ENCODE data around the gene H19. TPM values are rescaled to one million over a fixed set of nuclear protein-coding genes. Genes with fewer than 3 reads are reported as not detected.

Gene H19
- total and polyA plus RNA-seq, 4 donors: 49.5 to 1,727 (median 955) TPM

- Histone ChIP-seq H3K9me3 (ENCODE audit: control insufficient read depth, insufficient read depth, low read length) (no peaks in the 10 kb centered on the region), H3K36me3 (ENCODE audit: control insufficient read depth, insufficient read depth, low read length) (no peaks in the 10 kb centered on the region), H3K4me3 (ENCODE audit: low read depth, low read length) (no peak overlapping the region), H3K27me3 (ENCODE audit: control insufficient read depth, insufficient read depth, low read length) (no peaks in the 10 kb centered on the region), H3K27ac (ENCODE audit: low read depth, low read length) (no peak overlapping the region), H3K4me1 (ENCODE audit: control insufficient read depth, insufficient read depth, low read length) (no peaks in the 10 kb centered on the region)
- DNase-seq (ENCODE audit: low read depth in 4 of 6, low spot score in 6 of 6): no peak
- no CpG with 5 or more reads among the region's 23 CpGs for WGBS (ENCODE audit: insufficient coverage)
Measured at GRCh38 chr11:1953489-1954266, 44.0 kb downstream of the H19 start.

- H3K27ac ChIP-seq (ENCODE audit: low read depth, low read length): no peak overlapping the region
- H3K36me3 ChIP-seq (ENCODE audit: control insufficient read depth, insufficient read depth, low read length): no peaks in the 10 kb centered on the region
- no CpG with 5 or more reads among the region's 29 CpGs for WGBS (ENCODE audit: insufficient coverage)
- no peaks in the 10 kb centered on the region for H3K27me3 ChIP-seq (ENCODE audit: control insufficient read depth, insufficient read depth, low read length)
- no peak for DNase-seq (ENCODE audit: low read depth in 4 of 6, low spot score in 6 of 6)
- H3K4me1 ChIP-seq (ENCODE audit: control insufficient read depth, insufficient read depth, low read length): no peaks in the 10 kb centered on the region
- H3K9me3 ChIP-seq (ENCODE audit: control insufficient read depth, insufficient read depth, low read length): no peaks in the 10 kb centered on the region
- no peak overlapping the region for H3K4me3 ChIP-seq (ENCODE audit: low read depth, low read length)
Measured at GRCh38 chr11:1952806-1953482, 44.7 kb downstream of the H19 start.

GRCh38 chr11:1949922-1950321 is 47.7 kb downstream of the H19 start:
- no peak overlapping the region for H3K4me3 ChIP-seq (ENCODE audit: low read depth, low read length)
- DNase-seq (ENCODE audit: low read depth in 4 of 6, low spot score in 6 of 6): no peak
- WGBS (ENCODE audit: insufficient coverage): no CpG with 5 or more reads among the region's 15 CpGs
- no peaks in the 10 kb centered on the region for H3K36me3 ChIP-seq (ENCODE audit: control insufficient read depth, insufficient read depth, low read length)
- no peak overlapping the region for H3K27ac ChIP-seq (ENCODE audit: low read depth, low read length)
- H3K9me3 ChIP-seq (ENCODE audit: control insufficient read depth, insufficient read depth, low read length): no peaks in the 10 kb centered on the region
- H3K4me1 ChIP-seq (ENCODE audit: control insufficient read depth, insufficient read depth, low read length): no peaks in the 10 kb centered on the region
- no peaks in the 10 kb centered on the region for H3K27me3 ChIP-seq (ENCODE audit: control insufficient read depth, insufficient read depth, low read length)

GRCh38 chr11:1949302-1949701 is 48.3 kb downstream of the H19 start:
- Histone ChIP-seq H3K27ac (ENCODE audit: low read depth, low read length) (no peak overlapping the region), H3K4me3 (ENCODE audit: low read depth, low read length) (no peak overlapping the region), H3K36me3 (ENCODE audit: control insufficient read depth, insufficient read depth, low read length) (no peaks in the 10 kb centered on the region), H3K4me1 (ENCODE audit: control insufficient read depth, insufficient read depth, low read length) (no peaks in the 10 kb centered on the region), H3K9me3 (ENCODE audit: control insufficient read depth, insufficient read depth, low read length) (no peaks in the 10 kb centered on the region), H3K27me3 (ENCODE audit: control insufficient read depth, insufficient read depth, low read length) (no peaks in the 10 kb centered on the region)
- no peak for DNase-seq (ENCODE audit: low read depth in 4 of 6, low spot score in 6 of 6)
- WGBS (ENCODE audit: insufficient coverage): no CpG with 5 or more reads among the region's 6 CpGs

GRCh38 chr11:1948389-1948788 is 49.3 kb downstream of the H19 start:
- WGBS (ENCODE audit: insufficient coverage): no CpG with 5 or more reads among the region's 11 CpGs
- Histone ChIP-seq H3K36me3 (ENCODE audit: control insufficient read depth, insufficient read depth, low read length) (no peaks in the 10 kb centered on the region), H3K4me3 (ENCODE audit: low read depth, low read length) (no peak overlapping the region), H3K27me3 (ENCODE audit: control insufficient read depth, insufficient read depth, low read length) (no peaks in the 10 kb centered on the region), H3K4me1 (ENCODE audit: control insufficient read depth, insufficient read depth, low read length) (peaks cover 3% of the 10 kb centered on the region), H3K27ac (ENCODE audit: low read depth, low read length) (no peak overlapping the region), H3K9me3 (ENCODE audit: control insufficient read depth, insufficient read depth, low read length) (no peaks in the 10 kb centered on the region)
- DNase-seq (ENCODE audit: low read depth in 4 of 6, low spot score in 6 of 6): no peak

- no peak for DNase-seq (ENCODE audit: low read depth in 4 of 6, low spot score in 6 of 6)
- Histone ChIP-seq H3K27me3 (ENCODE audit: control insufficient read depth, insufficient read depth, low read length) (no peaks in the 10 kb centered on the region), H3K4me1 (ENCODE audit: control insufficient read depth, insufficient read depth, low read length) (peaks cover 4% of the 10 kb centered on the region), H3K4me3 (ENCODE audit: low read depth, low read length) (no peak overlapping the region), H3K27ac (ENCODE audit: low read depth, low read length) (no peak overlapping the region), H3K9me3 (ENCODE audit: control insufficient read depth, insufficient read depth, low read length) (no peaks in the 10 kb centered on the region), H3K36me3 (ENCODE audit: control insufficient read depth, insufficient read depth, low read length) (no peaks in the 10 kb centered on the region)
- WGBS (ENCODE audit: insufficient coverage): no CpG with 5 or more reads among the region's 36 CpGs
Measured at GRCh38 chr11:1947592-1948237, 49.9 kb downstream of the H19 start.

GRCh38 chr11:1946812-1947484 is 50.7 kb downstream of the H19 start, which contains the start of gene MRPL23:
TSS of gene MRPL23 (plus strand) at chr11:1947332. CDS start at chr11:1947363, 31 bp downstream.
- Histone ChIP-seq H3K27me3 (ENCODE audit: control insufficient read depth, insufficient read depth, low read length) (no peaks in the 10 kb centered on the region), H3K9me3 (ENCODE audit: control insufficient read depth, insufficient read depth, low read length) (no peaks in the 10 kb centered on the region), H3K4me3 (ENCODE audit: low read depth, low read length) (no peak within 1 kb of the TSS), H3K4me1 (ENCODE audit: control insufficient read depth, insufficient read depth, low read length) (peaks cover 8% of the 10 kb centered on the region), H3K36me3 (ENCODE audit: control insufficient read depth, insufficient read depth, low read length) (no peaks in the 10 kb centered on the region), H3K27ac (ENCODE audit: low read depth, low read length) (no peak within 1 kb of the TSS)
- no CpG with 5 or more reads among the region's 85 CpGs for WGBS (ENCODE audit: insufficient coverage)
- no peak for DNase-seq (ENCODE audit: low read depth in 4 of 6, low spot score in 6 of 6)

Small RNA genes within 50 kb of the gene (small RNA-seq; reads per million reads assigned to genes)
- not detected for gene RF01972 (ENCODE audit: low replicate concordance)
- not detected for gene RF01973 (ENCODE audit: low replicate concordance)

Other genes starting within 250 kb of the H19 start
- gene IFITM10, start 247.2 kb downstream of the H19 start, total RNA-seq: 1 to 10 TPM; 3.4 to 5.9 TPM
- gene IFITM10, start 247.2 kb downstream of the H19 start, polyA plus RNA-seq (ENCODE audit: insufficient read length in 2 of 2): 10 to 100 TPM; 11.3 to 15.8 TPM
- gene CTSD, start 233.9 kb downstream of the H19 start, total RNA-seq: 100 to 1,000 TPM; 160 to 170 TPM
- 100 to 1,000 TPM; 220 to 241 TPM for gene CTSD, start 233.9 kb downstream of the H19 start, polyA plus RNA-seq (ENCODE audit: insufficient read length in 2 of 2)
- under 1 TPM in 1 of 2 donors, not detected in 1; 0.22 TPM for gene SYT8, start 162.9 kb downstream of the H19 start, total RNA-seq
- under 1 TPM in 1 of 2 donors, not detected in 1; 0.09 TPM for gene SYT8, start 162.9 kb downstream of the H19 start, polyA plus RNA-seq (ENCODE audit: insufficient read length in 2 of 2)
- gene TNNI2, start 158.9 kb downstream of the H19 start, total RNA-seq: 1 to 10 TPM in 1 of 2 donors, under 1 TPM in 1; 0.89 to 2.0 TPM
- gene TNNI2, start 158.9 kb downstream of the H19 start, polyA plus RNA-seq (ENCODE audit: insufficient read length in 2 of 2): 1 to 10 TPM in 1 of 2 donors, under 1 TPM in 1; 0.35 to 9.4 TPM
- gene LSP1, start 144.8 kb downstream of the H19 start, total RNA-seq: 10 to 100 TPM in 1 of 2 donors, 1 to 10 TPM in 1; 7.9 to 10.6 TPM
- gene LSP1, start 144.8 kb downstream of the H19 start, polyA plus RNA-seq (ENCODE audit: insufficient read length in 2 of 2): 1 to 10 TPM; 2.1 to 7.9 TPM
- gene PRR33, start 105.9 kb downstream of the H19 start, total RNA-seq: not detected
- under 1 TPM; 0.08 to 0.21 TPM for gene PRR33, start 105.9 kb downstream of the H19 start, polyA plus RNA-seq (ENCODE audit: insufficient read length in 2 of 2)
- 10 to 100 TPM in 1 of 2 donors, 1 to 10 TPM in 1; 4.0 to 12.1 TPM for gene TNNT3, start 78.1 kb downstream of the H19 start, total RNA-seq
- gene TNNT3, start 78.1 kb downstream of the H19 start, polyA plus RNA-seq (ENCODE audit: insufficient read length in 2 of 2): 10 to 100 TPM in 1 of 2 donors, 1 to 10 TPM in 1; 2.8 to 14.8 TPM
- gene MRPL23, start 50.5 kb downstream of the H19 start, total RNA-seq: 10 to 100 TPM; 15.8 to 46.3 TPM
- gene MRPL23, start 50.5 kb downstream of the H19 start, polyA plus RNA-seq (ENCODE audit: insufficient read length in 2 of 2): 10 to 100 TPM; 74.4 to 77.3 TPM
- gene IGF2, start 141.5 kb upstream of the H19 start, total RNA-seq: 100 to 1,000 TPM; 132 to 558 TPM
- 100 to 1,000 TPM; 217 to 344 TPM for gene IGF2, start 141.5 kb upstream of the H19 start, polyA plus RNA-seq (ENCODE audit: insufficient read length in 2 of 2)
- not detected for gene INS, start 163.4 kb upstream of the H19 start, total RNA-seq
- not detected for gene INS, start 163.4 kb upstream of the H19 start, polyA plus RNA-seq (ENCODE audit: insufficient read length in 2 of 2)
- 1 to 10 TPM in 1 of 2 donors, under 1 TPM in 1; 0.99 to 8.8 TPM for gene TH, start 174.0 kb upstream of the H19 start, total RNA-seq
- 1 to 10 TPM; 1.2 to 1.3 TPM for gene TH, start 174.0 kb upstream of the H19 start, polyA plus RNA-seq (ENCODE audit: insufficient read length in 2 of 2)

All from spinal cord (tissue), 10 donors.